Stimulated activated CD4-positive, alpha-beta T cell treated with anti-CD3 and anti-CD28 coated beads, Interleukin-4, amount 100 ng/mL, for 24 hours (primary cell): Measurements from ENCODE around the gene HAP1.
"Not testable (repeated sequence)": the region's sequence is repeated elsewhere in the genome, so short reads cannot be mapped to it uniquely, and the experiment has no call there.

Experiments
- DNase-seq: peaks from one replicate; pipeline ENCODE4 v3.0.0-alpha.2; 2020

HAP1 gene

GRCh38 chr17:41734139-41734948 is at the start of gene HAP1:
TSS of gene HAP1 (minus strand) at chr17:41734643. CDS start at chr17:41734634, 9 bp downstream.
- DNase-seq, result no peak

- no peak for DNase-seq
Observed at GRCh38 chr17:41782142-41782541, 47.7 kb upstream of the HAP1 start.

- DNase-seq, result no peak
Observed at GRCh38 chr17:41781404-41782110, 47.1 kb upstream of the HAP1 start.

GRCh38 chr17:41779954-41780353 is 45.5 kb upstream of the HAP1 start:
- DNase-seq, result no peak

GRCh38 chr17:41777574-41778188 is 43.2 kb upstream of the HAP1 start:
- DNase-seq, result no peak

GRCh38 chr17:41777157-41777573 is 42.7 kb upstream of the HAP1 start:
- DNase-seq, result no peak

- not testable (repeated sequence) for DNase-seq
Observed at GRCh38 chr17:41776262-41776900, 41.9 kb upstream of the HAP1 start.

GRCh38 chr17:41775394-41776226 is 41.2 kb upstream of the HAP1 start:
- DNase-seq, result no peak

GRCh38 chr17:41773731-41774193 is 39.3 kb upstream of the HAP1 start:
- no peak for DNase-seq

- DNase-seq, result no peak
Observed at GRCh38 chr17:41773190-41773588, 38.7 kb upstream of the HAP1 start.

GRCh38 chr17:41772586-41773189 is 38.2 kb upstream of the HAP1 start:
- no peak for DNase-seq

GRCh38 chr17:41772218-41772585 is 37.8 kb upstream of the HAP1 start:
- no peak for DNase-seq

- DNase-seq, result no peak
Observed at GRCh38 chr17:41771389-41772206, 37.2 kb upstream of the HAP1 start.

- DNase-seq, result no peak
Observed at GRCh38 chr17:41769985-41770384, 35.5 kb upstream of the HAP1 start.

GRCh38 chr17:41769346-41769862 is 35.0 kb upstream of the HAP1 start:
- DNase-seq, result no peak

- DNase-seq, result no peak
Observed at GRCh38 chr17:41768682-41769288, 34.3 kb upstream of the HAP1 start.

GRCh38 chr17:41767324-41768042 is 33.0 kb upstream of the HAP1 start:
- no peak for DNase-seq

- DNase-seq, result no peak
Observed at GRCh38 chr17:41766135-41766534, 31.7 kb upstream of the HAP1 start.

- DNase-seq, result no peak
Observed at GRCh38 chr17:41763327-41763726, 28.9 kb upstream of the HAP1 start.

GRCh38 chr17:41762841-41763240 is 28.4 kb upstream of the HAP1 start:
- DNase-seq, result no peak
